Suprapubic skin (tissue), 3 donors: ENCODE measurements around the gene SLIT1.

Experiments
- CTCF ChIP-seq, 2 donors: fragments of 200-600 bp in 1 of 2; fragments of 450-650 bp in 1 of 2; sonication (generic) in 1 of 2; IDR thresholded peaks; one replicate each; pipeline ENCODE4 v1.5.1; 2016 to 2019; ENCODE audit warnings: antibody characterized with exemption in 2 of 2, mild to moderate bottlenecking in 1 of 2, moderate library complexity in 1 of 2
- POLR2AphosphoS5 ChIP-seq, 3 donors: sonication (generic); formaldehyde crosslinking; IDR thresholded peaks; one replicate each; pipeline ENCODE4 v1.6.1; 2017; ENCODE audit warnings: antibody characterized with exemption in 3 of 3

DNA sequence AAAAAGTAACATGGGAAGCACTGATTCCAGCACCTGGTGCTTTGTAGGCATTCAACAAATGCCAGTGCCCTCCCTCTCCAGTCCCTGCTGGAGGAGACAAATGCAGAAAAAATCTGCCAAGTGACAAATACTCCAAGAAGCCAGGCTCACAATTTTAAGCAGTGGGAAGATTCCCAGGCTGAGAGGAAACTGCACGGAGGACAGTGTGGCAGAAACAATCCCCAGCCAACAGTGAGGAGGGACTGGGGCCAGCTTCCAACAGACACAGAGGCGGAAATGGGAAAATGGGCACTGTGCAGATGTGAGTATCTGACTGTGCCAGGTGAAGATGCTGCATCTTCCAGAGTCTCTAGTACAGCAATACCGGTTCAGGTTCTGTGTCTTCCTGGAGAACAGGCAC, 106.3 kb downstream of the SLIT1 start:
- no peak for TF ChIP-seq POLR2AphosphoS5 (IDR thresholded peaks at IDR 0.05)
- no peak for TF ChIP-seq CTCF (IDR thresholded peaks at IDR 0.05)
